HCEC 1CT (cell line): ENCODE data around the gene RRBP1.

Experiments
- DNase-seq: peaks from one replicate; pipeline ENCODE4 v3.0.0-alpha.2; 2017

RRBP1 gene

DNA sequence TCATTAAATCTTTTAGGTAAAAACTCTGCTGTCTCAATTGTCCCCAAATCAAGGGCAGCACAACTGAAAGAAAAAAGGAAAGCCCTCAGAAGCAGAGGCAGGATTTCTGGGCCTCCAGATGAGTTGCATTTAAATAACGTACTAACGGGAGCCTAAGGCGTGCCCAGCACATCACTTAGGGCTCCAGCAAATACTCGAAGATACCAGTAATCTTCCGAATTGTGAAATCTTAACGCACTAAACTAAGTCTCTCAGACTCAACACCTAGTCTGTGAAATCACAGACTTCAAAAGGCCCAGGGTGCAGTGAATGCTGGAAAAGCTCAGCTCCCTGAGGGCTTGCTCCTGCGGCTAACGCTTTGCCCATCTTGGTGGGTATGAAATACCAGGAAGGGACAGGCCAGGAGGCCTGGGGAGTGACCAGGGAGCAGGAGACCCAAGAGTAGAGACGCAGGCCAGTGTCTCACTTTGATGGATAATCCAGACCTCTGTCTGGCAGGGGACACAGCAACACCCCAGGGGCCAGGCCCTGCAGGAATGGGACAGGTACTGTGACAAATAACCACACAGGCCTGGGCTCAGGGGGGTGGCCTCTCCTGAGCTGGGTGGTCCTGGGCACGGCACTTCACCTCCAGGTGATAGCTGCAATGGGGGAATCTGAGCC lies 36.4 kb downstream of the RRBP1 start:
- DNase-seq: no peak

- DNase-seq: no peak
Measured at GRCh38 chr20:17645010-17645409, 37.0 kb downstream of the RRBP1 start.

GRCh38 chr20:17644451-17644850 lies 37.6 kb downstream of the RRBP1 start:
- DNase-seq: no peak

DNA sequence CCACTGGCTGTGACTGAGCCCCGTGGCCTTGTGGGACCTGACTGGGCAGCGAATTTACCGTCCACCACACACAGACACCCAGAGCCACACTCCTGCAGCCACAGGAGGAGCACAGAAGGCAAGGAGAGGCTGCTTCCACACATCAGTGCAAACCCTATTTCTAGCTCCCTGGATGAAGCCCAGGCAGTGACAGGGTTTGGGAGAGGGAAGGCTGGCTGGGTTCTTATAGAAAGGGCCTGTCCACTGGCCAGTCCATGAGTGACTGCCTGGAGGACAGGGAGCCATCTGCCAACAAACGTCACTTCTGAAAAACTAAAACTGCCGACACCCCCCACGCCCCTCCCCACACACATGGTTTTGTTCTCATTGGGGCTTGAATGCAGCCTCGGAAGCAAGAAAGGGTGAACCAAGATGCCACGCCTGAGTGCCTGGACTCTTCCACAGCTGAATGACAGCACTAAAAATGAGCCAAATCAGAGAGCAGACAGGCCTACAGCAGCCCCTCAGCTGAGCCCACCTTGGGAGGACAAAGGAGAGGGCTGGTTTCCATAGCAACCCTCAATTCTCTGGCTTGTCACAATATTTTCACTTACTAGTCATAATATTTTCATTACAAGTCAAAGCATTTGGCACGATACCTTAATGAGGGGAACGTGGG lies 38.4 kb downstream of the RRBP1 start:
- no peak for DNase-seq

DNA sequence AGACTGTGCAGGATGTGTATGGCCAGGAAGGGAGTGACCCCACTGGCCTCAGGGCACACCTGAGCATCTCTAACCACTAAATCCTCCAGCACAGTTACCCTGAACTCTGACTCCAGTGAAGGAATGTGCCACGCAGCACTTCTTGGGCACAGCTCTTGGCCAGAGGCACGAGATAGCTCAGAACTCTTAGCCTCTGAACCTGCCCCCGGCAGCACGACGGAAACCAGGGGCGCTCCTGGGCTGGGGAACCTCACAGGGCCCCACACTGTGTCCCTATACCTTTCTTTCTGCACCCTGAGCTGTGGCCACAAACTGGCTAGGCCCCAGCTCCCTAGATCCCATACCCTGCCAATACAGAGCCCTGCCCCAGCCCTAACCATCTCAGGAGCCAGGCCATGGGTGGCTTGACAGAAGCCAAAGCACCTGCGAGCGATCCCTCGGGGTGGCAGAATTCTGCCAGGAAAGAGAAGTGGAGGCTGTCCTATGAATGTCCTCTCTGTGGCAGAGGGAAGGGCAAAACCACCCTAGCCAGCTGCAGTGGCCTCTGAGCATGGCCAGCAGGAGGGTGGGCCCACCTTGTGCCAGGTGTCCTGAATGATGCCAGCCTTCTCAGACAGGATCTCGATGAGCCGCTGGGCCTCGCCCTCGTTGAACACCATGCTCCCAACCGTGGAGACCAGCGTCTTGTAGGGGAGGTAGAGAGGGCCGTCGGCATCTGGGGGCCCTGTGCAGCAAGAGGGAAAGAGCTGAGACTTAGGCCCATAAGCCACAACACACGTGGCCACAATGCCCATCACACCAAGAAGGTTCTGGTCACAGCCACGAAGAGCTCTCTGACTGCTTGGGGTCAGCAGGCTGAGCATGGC lies 39.4 kb downstream of the RRBP1 start:
- no peak for DNase-seq

DNA sequence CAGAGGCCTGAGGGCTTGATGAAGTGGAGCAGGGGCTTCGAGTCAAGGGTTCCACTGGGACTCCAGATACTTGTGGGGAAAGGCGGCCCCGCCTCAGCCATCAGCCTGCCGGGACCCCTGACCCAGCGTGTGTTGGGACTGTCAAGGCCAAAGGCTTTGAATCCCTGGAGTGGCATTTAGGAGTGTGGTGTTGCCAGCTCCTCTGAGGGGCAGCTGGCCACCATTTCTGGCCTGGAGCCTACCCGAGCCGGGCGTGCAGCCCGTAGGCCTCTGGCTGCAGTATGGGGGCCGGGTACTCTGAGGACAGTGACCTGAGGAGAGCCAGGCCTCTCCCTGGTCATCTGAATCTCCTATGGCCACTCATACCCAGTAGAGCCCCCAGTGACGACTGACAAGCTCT lies 40.0 kb downstream of the RRBP1 start:
- DNase-seq: no peak

DNA sequence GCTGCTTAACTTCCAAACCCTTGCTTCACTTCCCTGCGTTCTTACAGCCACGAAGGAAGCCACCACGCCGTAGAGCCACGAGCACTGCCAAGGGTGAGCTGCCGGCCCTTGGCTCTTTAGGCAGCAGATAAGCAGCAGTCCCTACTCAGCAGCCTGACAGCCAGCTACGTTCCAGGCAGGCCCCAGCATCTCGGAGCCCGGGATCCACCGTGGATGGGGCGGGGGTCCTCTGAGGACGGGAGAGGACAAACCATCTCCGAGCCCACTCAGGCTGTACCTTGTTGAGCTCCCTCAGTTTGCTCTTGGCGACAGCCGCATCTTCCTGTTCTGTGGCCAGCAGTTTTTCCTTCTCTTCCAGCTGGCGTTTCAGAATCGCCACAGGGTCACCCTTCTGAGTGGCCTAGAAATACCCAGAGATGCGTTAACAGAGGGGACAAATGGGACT lies 40.5 kb downstream of the RRBP1 start:
- no peak for DNase-seq

DNA sequence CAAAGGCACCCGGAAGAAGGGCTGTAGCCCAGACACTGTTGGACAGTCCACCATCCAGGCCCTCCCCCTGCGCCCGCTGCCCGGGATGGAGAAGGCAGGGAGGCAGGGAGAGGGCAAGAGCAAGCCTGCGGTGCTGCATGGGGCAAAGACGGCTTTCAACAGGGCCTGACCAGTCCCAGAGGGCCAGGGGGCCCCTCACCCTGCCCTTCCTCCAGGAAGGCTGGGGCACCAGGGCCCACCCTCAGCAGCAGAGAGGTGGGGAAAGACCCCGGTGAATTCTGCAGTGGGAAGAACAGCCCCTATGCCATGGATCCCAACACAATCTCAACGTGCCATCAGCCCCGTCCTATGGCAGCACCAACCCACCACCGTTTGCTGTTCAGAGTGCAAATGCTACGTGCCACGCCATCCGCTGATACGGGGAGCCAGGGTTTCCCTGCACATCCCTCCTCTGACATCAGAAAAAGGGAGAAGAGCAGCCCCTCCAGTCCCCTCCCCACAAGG lies 41.1 kb downstream of the RRBP1 start:
- DNase-seq: no peak

- DNase-seq: no peak
Measured at GRCh38 chr20:17640146-17640874, 41.7 kb downstream of the RRBP1 start.

GRCh38 chr20:17638835-17639407 lies 43.1 kb downstream of the RRBP1 start:
- no peak for DNase-seq

DNA sequence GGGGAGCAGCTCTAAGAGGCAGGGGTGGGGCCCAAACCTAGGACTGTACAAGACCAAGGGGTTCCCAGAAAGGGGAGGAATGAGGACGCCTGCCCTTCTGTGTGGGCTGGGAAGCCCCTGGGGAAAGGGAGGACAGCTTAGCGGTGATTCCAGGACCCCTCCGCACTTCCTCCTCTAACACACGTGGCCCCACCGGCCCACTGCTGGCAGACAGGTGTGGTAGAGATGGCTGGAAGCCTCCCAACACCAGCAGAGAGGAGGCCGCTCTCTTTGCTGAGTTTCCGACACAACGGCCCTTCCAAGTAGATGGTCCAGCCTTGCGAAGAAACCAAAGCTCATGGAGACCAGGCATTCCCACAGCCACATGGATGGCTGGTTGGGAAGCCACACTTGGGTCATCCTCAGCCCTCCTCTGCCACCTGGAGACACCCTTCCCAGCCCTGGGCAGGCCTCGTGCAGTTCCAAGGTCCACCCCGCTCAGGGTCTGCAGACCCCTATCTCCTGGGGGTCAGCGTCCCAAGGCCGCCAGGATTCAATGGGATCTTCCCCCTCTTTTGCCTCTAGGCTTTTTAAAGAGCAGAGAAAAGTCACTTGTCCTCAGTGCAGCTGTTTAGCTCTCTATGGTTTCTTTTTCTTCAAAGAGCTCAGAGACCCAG lies 43.9 kb downstream of the RRBP1 start:
- no peak for DNase-seq

DNA sequence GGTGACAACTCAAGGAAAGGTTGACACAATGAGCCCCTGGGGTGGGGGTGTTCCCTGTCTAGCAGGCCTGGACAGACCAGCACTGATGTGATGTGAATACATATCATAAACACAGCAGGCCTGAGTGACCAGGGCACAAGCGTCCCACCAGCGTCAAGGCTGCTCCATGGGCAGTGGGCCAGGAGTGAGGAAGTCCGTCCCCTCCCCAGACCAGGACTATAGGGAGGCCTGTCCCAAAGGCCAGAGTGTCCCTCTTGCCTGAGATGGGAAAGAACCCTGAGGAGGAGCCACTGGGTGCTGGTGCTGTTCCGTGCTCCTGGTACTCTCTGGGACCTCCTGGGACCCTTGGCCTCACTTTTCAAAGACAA lies 44.6 kb downstream of the RRBP1 start:
- DNase-seq: no peak

DNA sequence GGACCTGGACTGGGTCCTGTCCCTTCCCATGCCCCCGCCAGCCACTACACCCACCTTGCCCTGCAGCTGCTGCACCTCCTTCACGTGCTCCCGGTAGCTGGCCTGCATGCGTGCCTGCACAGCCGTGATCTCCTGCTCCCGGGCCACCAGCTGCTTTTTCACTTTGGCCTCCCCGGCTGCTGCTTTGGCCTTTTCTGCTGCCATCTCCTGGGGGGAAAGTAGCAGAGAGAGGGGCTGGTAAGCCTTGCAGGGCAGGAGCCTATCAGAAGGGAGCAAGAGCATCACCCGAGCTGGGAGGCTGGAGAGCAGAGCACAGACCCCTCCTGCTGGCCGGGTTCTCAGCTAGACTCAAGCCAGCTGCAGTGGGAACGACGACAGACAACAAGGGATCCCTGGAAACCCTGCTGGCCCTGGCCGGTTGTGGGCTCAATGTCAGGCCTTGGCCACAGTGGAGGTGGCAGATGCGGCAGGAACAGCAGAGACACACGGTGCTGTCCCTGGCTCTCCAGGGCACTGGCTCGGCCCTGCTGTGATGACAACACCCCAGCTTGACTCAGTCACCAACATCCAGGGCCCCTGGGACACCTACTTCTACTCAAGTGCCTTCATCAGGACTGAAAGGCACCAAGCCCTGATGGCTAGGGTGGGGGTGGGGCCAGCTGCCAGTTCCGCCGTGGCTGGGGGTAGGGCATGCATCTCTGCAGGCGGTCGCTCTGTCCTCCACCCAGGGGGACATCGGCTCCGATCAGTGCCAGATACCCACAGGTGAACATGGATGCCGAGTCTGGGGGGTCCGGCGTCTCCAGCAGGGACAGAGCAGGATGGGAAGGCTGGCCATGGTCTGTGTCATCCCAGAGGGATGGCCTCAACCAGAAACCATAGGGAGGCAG lies 45.3 kb downstream of the RRBP1 start:
- DNase-seq: no peak

- DNase-seq: no peak
Measured at GRCh38 chr20:17635332-17636244, 46.5 kb downstream of the RRBP1 start.

- no peak for DNase-seq
Measured at GRCh38 chr20:17634661-17635331, 47.2 kb downstream of the RRBP1 start.

GRCh38 chr20:17633850-17634500 lies 48.1 kb downstream of the RRBP1 start:
- no peak for DNase-seq

GRCh38 chr20:17633221-17633849 lies 48.7 kb downstream of the RRBP1 start:
- no peak for DNase-seq
